ENCODE results near the gene ORC2.
"Not testable (repeated sequence)": the region's sequence is repeated elsewhere in the genome, so short reads cannot be mapped to it uniquely, and the experiment has no call there.

The ORC2 gene

DNA sequence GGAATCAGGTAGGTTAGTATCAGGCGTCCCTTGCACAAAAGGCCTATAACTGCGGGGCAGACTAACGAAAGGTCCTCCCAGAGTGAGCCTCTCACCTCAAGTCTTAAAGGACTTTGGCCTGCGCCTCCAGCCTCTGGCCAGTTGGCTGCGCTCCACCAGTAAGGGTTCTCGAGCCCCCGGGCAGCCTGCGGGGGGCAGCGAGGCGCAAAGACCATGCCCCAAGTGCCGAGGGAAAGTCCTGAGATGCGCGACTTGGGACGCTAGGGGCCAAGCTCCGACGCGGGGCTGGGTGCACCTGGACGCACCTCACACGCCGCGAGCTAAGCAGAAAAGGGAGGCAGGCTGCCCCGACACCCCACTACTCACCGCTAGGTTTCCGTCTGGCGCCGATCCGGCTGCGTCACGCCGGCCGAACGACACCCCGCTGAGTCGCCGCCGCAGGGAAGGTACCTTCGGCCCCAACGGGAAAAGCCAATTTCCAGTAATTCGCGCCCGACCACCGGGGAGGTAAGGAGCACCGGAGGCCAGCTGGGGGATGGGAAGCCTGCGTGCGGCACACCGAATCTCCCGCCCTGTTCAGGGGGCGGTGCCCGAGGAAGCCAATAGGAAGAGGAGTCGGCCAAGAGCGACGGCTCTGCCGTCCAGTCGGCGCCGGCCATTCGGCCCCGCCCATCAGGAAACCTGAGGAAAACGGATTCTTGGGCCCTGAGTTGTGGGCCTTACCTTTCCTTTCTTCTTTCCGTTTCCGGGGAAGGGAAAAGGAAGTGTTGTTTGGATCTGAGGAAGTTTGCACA lies at the start of gene ORC2:
TSS of gene ORC2 (minus strand) at position 537 of the 794 bp plus-strand sequence. CDS start 5,537 bp downstream, outside the sequence.
- in situ Hi-C loops (cut with MboI; ENCODE audit: low sequenced_read_pairs), result no loop called here

DNA sequence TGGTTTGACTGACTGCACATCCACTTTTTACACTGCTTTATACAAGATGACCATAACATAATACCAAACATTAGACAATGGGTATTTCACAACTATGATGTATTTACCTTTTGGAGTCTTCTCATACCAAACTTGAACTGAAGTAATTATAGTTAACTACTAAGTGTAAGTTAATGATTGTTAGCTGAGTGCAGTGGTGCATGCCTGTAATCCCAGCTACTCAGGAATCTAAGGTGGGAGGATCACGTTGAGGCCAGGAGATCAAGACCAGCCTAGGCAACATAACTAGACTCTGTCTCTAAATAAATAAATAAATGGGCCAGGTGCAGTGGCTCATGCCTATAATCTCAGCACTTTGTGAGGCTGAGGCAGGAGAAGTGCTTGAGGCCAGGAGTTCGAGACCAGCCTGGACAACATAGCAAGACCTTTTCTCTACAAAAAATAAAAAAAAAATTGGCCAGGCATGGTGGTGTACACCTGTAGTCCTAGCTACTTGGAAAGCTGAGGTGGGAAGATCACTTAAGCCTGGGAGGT lies 44.9 kb upstream of the ORC2 start:
- in situ Hi-C loops (cut with MboI; ENCODE audit: low sequenced_read_pairs), result no loop called here

GRCh38 chr2:201007584-201007998 lies 44.1 kb upstream of the ORC2 start:
- in situ Hi-C loops (cut with MboI; ENCODE audit: low sequenced_read_pairs), result no loop called here

GRCh38 chr2:201006704-201007103 lies 43.2 kb upstream of the ORC2 start:
- in situ Hi-C loops (cut with MboI; ENCODE audit: low sequenced_read_pairs), result no loop called here

DNA sequence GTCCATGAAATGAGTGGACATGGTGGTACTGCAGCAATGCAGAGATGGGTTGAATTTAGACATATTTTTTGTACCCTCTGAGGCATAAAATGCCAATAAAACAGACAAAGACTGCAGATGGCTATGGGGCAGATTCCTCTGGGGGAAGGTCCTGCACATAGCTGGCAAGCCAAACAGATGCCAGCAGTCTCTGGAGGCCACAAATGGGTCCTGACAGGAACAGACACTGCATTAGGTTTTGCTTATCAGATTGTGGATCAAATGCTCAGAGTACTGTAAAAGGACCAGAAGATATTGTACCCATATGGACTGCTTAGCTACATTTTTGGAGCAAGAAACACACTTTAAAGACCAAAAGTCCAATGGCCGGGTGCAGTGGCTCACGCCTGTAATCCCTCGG lies 40.9 kb upstream of the ORC2 start:
- in situ Hi-C loops (cut with MboI; ENCODE audit: low sequenced_read_pairs), result no loop called here

GRCh38 chr2:200993097-200993496 lies 29.6 kb upstream of the ORC2 start:
- in situ Hi-C loops (cut with MboI; ENCODE audit: low sequenced_read_pairs), result no loop called here

- in situ Hi-C loops (cut with MboI; ENCODE audit: low sequenced_read_pairs), result no loop called here
Measured at GRCh38 chr2:200987137-200987536, 23.7 kb upstream of the ORC2 start.

- in situ Hi-C loops (cut with MboI; ENCODE audit: low sequenced_read_pairs), result no loop called here
Measured at GRCh38 chr2:200985799-200986198, 22.3 kb upstream of the ORC2 start.

GRCh38 chr2:200976710-200977109 lies 13.2 kb upstream of the ORC2 start:
- in situ Hi-C loops (cut with MboI; ENCODE audit: low sequenced_read_pairs), result no loop called here

DNA sequence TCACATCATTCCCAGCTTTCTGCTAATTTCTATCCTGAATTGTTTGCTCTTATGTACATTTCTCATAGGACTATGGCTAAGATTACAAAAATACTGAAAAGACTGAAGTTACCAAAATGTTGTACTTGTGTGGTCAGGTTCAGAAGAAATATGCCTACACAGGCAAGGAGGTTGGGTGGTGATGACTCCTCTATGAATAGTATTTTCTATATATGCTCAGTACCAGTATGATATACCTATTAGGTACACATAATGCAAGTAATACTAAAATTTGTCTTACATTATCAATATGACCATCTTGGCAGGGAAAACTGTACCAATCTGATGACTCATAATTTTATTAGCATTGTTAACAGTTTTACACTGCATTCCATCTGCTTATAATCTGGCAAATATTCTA lies 12.2 kb upstream of the ORC2 start:
- in situ Hi-C loops (cut with MboI; ENCODE audit: low sequenced_read_pairs), result no loop called here

DNA sequence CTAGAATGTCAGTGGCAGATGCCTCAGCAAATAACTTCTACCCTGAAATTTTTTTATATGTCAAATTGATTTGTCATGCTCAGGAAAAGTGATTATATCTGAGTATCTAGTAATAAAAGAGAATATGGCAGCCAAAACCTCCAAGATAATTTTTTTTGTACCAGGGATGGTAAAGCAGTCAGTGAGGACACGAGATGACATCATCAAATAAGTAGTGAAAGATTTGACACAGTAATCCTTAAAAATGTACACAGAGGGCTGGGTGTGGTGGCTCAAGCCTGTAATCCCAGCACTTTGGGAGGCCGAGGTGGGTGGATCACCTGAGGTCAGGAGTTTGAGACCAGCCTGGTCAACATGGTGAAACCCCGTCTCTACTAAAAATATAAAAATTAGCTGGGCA lies 6.6 kb upstream of the ORC2 start:
- in situ Hi-C loops (cut with MboI; ENCODE audit: low sequenced_read_pairs), result not testable (repeated sequence)

GRCh38 chr2:200968735-200969134 lies 5.3 kb upstream of the ORC2 start:
- in situ Hi-C loops (cut with MboI; ENCODE audit: low sequenced_read_pairs), result no loop called here

- in situ Hi-C loops (cut with MboI; ENCODE audit: low sequenced_read_pairs), result no loop called here
Measured at GRCh38 chr2:200968162-200968561, 4.7 kb upstream of the ORC2 start.

DNA sequence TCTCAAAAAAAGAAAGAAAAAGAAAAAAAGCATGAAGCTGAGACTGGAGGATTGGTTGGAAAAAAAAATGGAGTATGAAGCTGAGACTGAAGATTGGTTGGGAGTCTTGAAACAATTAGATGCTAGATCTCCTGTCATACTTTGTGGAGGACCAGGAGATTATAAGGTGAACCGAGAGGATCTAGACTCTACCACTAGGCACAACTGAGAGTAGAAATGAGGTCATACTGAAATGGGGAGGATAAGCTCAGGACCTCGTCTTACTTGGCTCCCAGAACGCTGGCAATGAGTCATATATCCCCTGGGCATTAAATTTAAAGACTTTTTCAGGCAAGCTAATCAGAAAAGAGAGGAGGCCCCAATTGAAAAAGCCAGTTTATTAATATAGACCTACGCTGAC lies 3.3 kb upstream of the ORC2 start:
- in situ Hi-C loops (cut with MboI; ENCODE audit: low sequenced_read_pairs), result no loop called here

DNA sequence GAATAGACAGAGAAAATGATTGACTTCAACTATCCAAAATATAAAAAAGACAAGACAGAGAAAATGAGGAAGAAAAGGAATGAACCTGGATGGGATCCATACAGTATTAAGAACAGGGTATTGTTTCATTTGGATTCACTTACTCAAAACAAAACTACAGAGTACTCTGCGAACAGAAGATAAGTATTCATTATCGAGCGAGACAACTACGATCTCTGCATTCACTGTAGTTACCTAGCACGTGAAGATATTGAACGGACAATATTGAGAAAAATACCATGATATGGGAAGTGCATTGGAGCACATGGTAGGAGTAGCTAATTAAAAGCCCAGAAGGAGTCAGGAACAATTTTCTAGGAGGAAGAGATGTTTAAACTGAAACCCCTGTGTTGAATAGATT lies 1.0 kb upstream of the ORC2 start:
- in situ Hi-C loops (cut with MboI; ENCODE audit: low sequenced_read_pairs), result no loop called here

DNA sequence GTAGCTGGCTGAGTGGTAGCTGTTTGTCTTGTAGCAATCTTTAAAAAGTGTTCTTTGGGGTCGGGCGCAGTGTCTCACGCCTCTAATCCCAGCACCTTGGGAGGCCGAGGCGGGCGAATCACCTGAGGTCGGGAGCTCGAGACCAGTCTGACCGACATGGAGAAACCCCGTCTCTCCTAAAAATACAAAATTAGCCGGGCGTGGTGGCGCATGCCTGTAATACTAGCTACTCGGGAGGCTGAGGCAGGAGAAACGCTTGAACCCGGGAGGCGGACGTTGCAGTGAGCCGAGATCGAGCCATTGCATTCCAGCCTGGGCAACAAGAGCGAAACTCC lies 425 bp upstream of the ORC2 start:
- in situ Hi-C loops (cut with MboI; ENCODE audit: low sequenced_read_pairs), result not testable (repeated sequence)

GRCh38 chr2:200962811-200963123 lies 693 bp downstream of the ORC2 start:
- in situ Hi-C loops (cut with MboI; ENCODE audit: low sequenced_read_pairs), result no loop called here

GRCh38 chr2:200961674-200962073 lies 1.8 kb downstream of the ORC2 start:
- in situ Hi-C loops (cut with MboI; ENCODE audit: low sequenced_read_pairs), result no loop called here

DNA sequence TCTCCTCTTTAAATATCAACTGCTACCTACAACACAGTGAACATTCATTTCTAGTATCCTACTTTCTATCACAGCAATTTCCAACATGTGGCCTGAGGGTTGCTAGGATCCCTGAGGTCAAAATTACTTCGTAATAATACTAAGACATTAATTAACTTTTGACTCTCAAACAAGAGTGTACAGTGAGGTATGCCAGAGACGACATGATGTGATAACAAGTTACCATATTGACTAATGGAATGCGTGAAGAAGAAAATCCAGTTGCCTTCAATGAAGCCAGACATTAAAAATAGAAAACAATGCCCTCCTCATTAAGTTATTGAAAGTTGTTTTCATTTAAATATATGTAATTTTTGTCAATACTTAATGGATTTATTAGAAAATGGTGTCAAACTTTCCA lies 13.1 kb downstream of the ORC2 start:
- in situ Hi-C loops (cut with MboI; ENCODE audit: low sequenced_read_pairs), result no loop called here

GRCh38 chr2:200945395-200945729 lies 18.1 kb downstream of the ORC2 start:
- in situ Hi-C loops (cut with MboI; ENCODE audit: low sequenced_read_pairs), result no loop called here

DNA sequence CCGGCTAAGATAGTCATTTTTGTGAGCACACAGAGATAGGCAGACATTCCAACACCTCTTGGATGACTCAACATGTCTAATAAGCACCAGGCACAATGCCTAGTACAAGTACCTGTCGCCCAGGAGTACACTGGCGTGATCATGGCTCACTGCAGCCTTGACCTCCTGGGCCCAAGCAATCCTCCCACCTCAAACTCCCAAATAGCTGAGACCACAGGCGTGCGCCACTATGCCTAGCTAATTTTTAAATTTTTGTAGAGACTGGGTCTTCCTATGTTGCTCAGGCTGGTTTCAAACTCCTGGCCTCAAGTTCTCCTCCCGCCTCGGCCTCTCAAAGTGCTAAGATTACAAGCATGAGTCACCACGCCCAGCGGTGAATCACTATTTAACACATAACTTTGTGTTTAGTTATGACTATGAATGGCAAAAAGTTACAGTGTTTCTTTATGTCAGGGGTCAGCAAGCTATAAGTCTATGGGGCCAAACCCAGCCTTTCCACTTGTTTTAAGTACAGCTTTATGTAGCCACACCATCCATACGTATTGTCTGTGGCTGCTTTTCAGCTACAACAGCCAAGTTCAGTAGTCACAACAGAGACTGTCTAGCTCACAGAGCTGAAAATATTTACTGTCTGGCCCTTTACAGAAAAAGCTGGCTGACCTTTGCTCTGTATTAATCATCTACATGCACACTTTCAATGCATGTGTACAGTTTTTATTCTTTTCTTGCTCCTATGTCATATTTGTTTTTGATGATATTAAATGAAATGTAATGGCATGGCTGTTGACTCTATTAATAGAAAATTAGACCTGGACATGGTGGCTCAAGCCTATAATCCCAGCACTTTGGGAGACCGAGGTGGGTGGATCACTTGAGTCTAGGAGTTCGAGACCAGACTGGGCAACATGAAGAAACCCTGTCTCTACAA lies 18.7 kb downstream of the ORC2 start:
- in situ Hi-C loops (cut with MboI; ENCODE audit: low sequenced_read_pairs), result no loop called here

DNA sequence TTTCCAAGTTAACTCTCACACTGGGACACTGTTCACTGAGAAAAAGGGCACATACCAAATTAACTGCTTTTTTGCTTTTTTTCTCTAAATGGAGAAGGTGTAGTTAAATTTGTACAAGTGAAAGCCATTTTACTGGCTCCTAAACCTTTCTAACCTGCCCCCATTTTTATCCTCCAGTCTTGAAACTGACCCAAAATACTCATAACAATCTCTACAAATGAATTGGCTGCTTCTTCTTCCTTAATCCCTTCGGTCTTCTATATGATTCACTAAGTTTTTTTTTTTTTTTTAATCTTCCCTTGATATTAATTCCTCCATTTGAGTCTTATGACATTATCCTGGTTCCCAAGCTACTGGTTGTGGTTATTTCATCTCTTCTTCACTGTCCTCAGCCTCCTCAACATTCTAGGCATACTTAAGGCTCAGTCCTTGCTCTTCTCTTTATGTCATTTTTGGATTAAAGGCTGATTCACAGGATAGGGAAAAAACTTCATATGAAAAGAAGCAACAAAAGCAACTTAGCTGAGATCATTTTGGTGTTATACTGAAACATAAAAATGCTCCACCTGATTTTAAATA lies 19.8 kb downstream of the ORC2 start:
- in situ Hi-C loops (cut with MboI; ENCODE audit: low sequenced_read_pairs), result no loop called here

All from hTERT RPE-1 (cell line).